GM18868 (cell line): Measurements from ENCODE around the gene HIVEP3.

ENCODE experiments used
- ATAC-seq: cut with Tn5 transposase; IDR thresholded peaks from one replicate; pipeline ENCODE4 v1.9.1; 2021; ENCODE audit warnings: mild to moderate bottlenecking, moderate library complexity; ENCODE audit not compliant: unreplicated experiment

The HIVEP3 gene

DNA sequence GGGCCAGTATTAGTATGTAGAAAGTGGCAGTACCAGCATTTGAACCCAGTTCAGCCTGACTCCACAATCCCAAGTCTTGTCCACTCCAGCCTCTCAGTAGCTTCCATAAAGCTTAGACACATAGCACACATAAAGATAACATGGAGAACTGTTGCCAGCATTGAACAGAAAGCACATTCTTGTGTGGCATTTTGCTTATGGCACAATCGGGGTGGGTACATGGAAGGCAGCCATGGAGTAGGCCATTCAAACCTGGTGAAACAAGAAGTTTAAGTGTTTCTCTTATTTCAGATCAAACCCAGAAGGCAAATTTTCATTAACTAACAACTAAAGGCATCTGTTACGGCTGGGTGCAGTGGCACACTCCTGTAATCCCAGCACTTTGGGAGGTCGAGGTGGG lies 102.7 kb downstream of the HIVEP3 start:
- ATAC-seq, result no peak

- ATAC-seq, result no peak
Measured at GRCh38 chr1:41813755-41814745, 104.7 kb downstream of the HIVEP3 start.

DNA sequence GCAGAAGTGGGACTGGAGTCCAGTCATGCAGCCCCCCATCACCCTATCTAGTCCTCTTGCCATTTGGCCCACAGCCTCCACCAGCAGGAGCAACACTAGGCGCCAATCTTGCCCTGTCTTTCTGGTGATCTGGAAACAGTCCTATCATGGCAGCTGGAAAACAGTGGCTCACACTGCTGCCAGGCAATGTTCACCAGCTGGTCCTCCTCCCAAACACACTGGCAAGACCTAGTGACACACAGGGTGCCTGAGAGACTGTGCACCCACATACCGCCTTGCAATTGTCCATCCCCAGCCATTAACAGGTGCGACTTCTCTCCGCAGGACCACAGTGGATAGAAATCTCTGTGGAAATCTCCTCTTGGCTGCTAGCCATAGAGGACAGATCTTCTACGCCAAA lies 105.5 kb downstream of the HIVEP3 start:
- ATAC-seq, result no peak

DNA sequence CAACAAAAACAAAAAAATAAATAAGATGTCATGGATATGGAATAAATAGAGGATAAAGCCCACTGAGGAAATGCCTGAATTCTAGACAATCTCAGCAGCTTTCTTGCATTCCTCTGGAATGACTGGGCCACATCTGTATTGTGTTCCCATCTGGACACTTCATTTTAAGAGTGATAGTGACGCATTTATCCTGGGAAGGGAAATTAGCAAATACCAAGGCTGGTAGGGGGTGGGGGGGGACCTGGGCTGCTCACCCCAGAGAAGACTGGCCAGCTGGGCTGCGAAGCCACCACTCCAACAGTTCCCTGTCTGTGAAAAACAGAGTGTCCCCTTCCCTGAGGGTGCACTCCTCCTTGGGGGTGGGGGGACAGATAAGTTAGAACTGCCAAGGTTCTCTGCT lies 106.3 kb downstream of the HIVEP3 start:
- ATAC-seq, result no peak

DNA sequence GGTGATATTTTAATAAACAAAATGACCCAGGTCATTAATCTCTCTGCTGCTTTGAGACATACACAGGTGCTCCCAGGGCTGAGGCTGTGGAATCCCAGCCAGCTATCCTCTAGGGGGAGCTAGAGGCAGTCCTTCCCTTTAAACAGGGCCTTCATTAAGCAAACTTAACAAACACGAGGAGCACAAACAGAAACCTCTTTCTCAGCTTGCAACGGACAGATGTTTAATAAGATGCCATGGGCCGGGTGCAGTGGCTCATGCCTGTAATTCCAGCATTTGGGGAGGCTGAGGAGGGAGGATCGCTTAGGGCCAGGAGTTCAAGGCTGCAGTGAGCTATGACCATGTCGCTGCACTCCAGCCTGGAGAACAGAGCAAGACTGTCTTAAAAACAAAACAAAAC lies 106.7 kb downstream of the HIVEP3 start:
- ATAC-seq, result no peak

- peak; percentile 64 for ATAC-seq
Measured at GRCh38 chr1:41811051-41811795, 107.5 kb downstream of the HIVEP3 start.

- ATAC-seq, result no peak
Measured at GRCh38 chr1:41810446-41810845, 108.3 kb downstream of the HIVEP3 start.

DNA sequence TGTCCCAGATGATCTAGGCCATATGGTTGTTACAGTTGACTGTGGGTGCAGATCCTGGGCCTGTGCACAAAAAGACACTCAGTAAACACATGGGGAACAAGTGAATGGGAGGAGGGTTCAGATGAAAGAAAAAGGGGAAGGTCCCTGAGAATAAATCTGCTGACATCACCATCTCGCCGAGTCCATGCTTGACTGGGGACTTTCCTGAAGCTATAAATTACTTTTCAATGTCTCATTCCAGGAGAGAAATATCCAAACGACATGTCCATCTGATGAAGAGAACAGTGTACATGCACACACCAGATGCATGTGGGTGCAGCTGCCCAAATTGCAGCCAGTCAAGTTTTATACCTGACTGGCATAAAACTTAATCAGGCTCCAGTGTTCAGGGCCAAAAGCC lies 109.0 kb downstream of the HIVEP3 start:
- ATAC-seq, result no peak

GRCh38 chr1:41807390-41807789 lies 111.3 kb downstream of the HIVEP3 start:
- ATAC-seq, result no peak

DNA sequence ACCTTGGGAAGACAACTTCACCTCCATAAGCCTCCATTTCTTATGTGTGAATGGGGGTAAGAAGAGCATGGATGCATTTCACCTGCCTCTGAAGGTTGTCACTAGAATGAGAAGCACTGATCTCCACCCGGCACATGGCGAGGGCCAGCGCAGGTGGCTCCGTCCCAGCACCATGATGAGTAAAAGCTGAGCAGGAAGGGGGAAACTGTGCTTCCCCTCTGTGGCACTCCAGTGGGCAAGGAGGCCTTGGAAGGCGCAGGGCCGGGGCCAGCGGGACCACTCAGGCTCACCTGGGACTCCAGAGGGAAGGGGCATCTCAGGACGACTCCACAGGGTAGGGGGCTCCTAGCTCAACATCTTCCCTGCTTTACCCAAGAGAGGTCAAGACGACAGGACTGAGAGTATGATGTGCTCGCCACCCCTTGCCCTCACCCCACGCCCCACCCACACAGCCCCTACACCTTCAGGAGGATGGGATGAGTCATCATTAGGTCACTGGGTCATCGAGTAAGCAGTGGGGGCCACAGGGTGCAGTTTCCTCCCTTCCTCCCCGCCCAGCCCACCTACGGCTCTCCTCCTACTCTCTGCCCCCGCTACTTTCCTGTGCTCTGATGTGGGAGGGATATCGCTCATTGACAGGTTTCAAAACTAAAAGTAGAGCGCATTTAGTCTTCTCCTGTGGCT lies 112.1 kb downstream of the HIVEP3 start:
- peak; percentile 43 for ATAC-seq

DNA sequence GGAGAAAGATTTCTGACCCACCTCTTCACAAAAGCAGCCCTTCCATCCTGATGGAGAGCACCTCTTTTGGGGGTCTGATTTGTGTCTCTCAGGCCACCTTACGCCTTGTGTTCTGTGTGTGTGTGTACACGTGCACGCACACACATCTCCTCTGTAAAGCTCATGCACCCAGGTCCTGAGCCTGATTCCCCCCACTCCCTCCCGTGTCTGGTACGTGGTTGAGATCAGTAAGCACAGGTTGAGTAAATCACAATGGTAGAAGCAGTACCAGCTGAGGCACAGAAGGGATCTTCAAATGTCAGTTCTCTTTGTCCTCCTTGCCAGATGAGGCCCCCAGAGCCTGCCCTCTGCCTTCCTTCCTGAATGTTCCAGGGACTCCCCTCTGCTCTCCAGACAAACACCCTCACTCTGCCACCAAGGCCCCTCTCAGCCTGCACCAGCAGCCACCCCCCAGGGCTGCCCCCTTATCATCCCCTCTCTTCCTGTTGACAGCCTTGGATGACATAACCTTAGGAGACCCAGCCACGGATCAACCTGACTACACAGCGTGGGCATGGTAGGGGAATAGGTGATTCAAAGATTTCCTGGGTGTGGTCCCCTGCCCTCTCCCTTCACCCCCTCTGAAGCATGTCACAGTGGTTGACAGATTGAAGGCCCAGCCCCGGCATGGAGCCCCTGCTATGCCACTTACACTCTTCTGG lies 112.8 kb downstream of the HIVEP3 start:
- no peak for ATAC-seq

DNA sequence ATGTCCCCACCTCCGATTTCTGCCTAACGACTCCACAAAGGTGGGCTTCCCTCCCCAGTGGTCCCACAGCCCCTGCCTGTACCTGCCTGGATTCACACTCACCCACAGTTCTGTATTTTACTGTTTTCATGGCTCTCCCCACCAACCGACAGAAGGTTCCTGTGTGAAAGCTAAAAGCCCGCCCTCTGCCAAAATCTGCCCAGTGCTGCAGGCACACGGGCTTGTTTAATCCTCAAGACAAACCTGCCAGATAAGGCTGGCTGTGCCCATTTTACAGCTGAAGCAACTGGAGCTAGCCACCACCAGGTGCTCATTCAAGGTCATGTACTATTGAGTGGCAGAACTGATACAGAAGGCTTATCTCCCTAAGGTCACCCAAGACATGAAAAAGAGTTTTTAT lies 114.5 kb downstream of the HIVEP3 start:
- ATAC-seq, result no peak

GRCh38 chr1:41803656-41804055 lies 115.1 kb downstream of the HIVEP3 start:
- ATAC-seq, result no peak

DNA sequence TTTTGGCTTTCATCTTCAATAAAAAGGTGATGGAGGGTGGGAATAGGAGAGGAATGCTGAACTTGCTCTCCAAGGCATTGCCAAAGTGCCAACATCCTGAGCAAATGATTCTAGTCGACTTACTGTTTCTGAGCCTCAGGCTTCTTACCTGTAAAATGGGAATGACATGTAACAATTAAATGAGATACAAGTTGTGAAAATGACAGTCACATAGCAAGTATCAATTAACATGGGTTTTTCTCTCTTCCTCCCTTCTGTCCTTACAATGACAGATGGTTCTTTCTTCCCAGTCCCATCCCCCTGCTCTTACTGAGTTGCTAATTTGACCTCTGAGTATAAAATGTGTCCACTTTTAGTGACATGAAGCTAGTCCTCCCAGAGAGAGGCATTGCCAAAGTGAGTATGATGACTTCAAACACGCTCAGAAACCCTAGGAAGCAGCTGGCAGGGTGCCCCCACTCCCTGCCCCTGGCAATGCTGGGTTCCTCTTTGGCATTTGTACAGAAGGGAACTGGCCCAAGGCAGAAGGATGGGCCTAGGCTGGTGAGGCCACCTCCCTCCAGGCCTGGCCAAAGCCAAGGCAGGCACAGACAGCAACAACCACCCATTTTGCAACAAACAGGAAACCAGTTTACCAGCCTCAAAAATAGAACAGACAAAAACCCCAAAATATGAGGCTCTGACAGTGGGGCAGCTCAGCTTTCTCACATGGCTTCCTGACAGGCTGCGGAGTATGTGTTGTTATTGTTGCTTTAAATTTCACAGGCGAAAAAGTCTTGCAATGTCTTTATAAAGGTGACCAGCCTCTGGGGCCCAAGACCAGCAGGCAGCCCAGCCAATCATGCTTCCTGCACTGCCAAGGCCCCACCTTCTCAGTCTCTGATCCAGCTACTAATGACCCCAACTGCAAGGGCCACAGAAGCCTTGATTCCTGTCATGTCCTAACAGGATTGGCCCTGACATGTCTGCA lies 115.9 kb downstream of the HIVEP3 start:
- no peak for ATAC-seq

- ATAC-seq, result peak; percentile 74
Measured at GRCh38 chr1:41800311-41800829, 118.4 kb downstream of the HIVEP3 start.

DNA sequence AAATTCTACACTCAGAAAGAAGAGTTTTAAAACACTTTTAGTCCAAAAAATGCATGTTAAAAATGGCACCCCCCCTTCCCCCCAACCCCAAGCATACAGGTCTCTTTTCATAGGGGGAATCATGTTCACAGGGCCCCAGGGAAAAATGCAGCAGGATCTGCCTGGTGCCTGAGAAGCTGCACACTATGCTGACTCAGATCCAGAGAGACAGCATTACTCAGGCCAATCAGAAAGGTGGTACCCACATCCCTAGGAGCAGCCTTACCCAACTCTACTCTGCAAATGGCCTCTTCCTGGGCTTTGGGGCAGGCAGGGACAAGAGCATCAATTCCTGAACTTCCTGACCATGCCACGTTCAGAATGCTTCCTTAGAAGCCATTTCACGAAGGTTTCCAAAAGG lies 119.0 kb downstream of the HIVEP3 start:
- ATAC-seq, result peak; percentile 52

- no peak for ATAC-seq
Measured at GRCh38 chr1:41799205-41799604, 119.5 kb downstream of the HIVEP3 start.

- no peak for ATAC-seq
Measured at GRCh38 chr1:41795205-41795762, 123.4 kb downstream of the HIVEP3 start.

DNA sequence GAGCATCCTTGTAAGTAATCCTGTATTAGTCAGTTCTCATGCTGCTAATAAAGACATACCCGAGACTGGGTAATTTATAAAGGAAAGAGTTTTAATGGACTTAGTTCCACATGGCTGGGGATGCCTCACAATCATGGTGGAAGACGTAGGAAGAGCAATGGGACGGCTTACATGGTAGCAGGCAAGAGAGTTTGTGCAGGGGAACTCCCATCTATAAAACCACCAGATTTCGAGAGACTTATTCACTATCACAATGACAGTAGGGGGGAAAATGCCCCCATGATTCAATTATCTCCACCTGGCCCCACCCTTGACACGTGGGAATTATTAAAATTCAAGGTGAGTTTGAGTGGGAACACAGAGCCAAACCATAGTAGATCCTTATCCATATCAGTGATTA lies 124.7 kb downstream of the HIVEP3 start:
- ATAC-seq, result no peak
